ENCODE measurements around the gene ACSBG1. TPM values are rescaled to one million over a fixed set of nuclear protein-coding genes. Genes with fewer than 3 reads are reported as not detected.
"Not testable (repeated sequence)": the region's sequence is repeated elsewhere in the genome, so short reads cannot be mapped to it uniquely, and the experiment has no call there.

The ACSBG1 gene
- total RNA-seq, 2 donors from 2014 or later, result 0.31 TPM; not detected in 1

- no peaks in the 10 kb centered on the region for H3K9me3 Mint-ChIP-seq
- peaks cover 11 to 16% of the 10 kb centered on the region in 2 donors for H3K4me1 Mint-ChIP-seq (ENCODE audit: low read depth in 2 of 2)
- DNase-seq (ENCODE audit: low spot score), result no peak
- peak overlapping the region; percentile 46 for H3K4me3 Mint-ChIP-seq
- H3K27me3 Mint-ChIP-seq, result peaks cover 0 to 5% of the 10 kb centered on the region in 2 donors
- H3K36me3 Mint-ChIP-seq, result no peaks in the 10 kb centered on the region
- H3K27ac Mint-ChIP-seq, result peak overlapping the region; percentile 25 to 40
- no peak for ATAC-seq
Measured at GRCh38 chr15:78263351-78263781, 29.0 kb upstream of the ACSBG1 start.

GRCh38 chr15:78261062-78261461 lies 26.7 kb upstream of the ACSBG1 start:
- H3K27me3 Mint-ChIP-seq, result peaks cover 0 to 5% of the 10 kb centered on the region in 2 donors
- H3K27ac Mint-ChIP-seq, result no peak overlapping the region
- no peaks in the 10 kb centered on the region for H3K36me3 Mint-ChIP-seq
- no peaks in the 10 kb centered on the region for H3K9me3 Mint-ChIP-seq
- ATAC-seq (no peak), DNase-seq (ENCODE audit: low spot score) (no peak)
- no peak overlapping the region for H3K4me3 Mint-ChIP-seq
- H3K4me1 Mint-ChIP-seq (ENCODE audit: low read depth in 2 of 2), result peaks cover 8 to 9% of the 10 kb centered on the region in 2 donors

GRCh38 chr15:78260489-78260888 lies 26.1 kb upstream of the ACSBG1 start:
- no peak for ATAC-seq
- Mint-ChIP-seq H3K27me3 (peaks cover 0 to 5% of the 10 kb centered on the region in 2 donors), H3K4me1 (ENCODE audit: low read depth in 2 of 2) (peaks cover 3 to 4% of the 10 kb centered on the region in 2 donors), H3K4me3 (no peak overlapping the region), H3K27ac (peak overlapping the region in 1 of 2 donors; percentile 34), H3K36me3 (no peaks in the 10 kb centered on the region), H3K9me3 (no peaks in the 10 kb centered on the region)
- DNase-seq (ENCODE audit: low spot score), result no peak

GRCh38 chr15:78259232-78259631 lies 24.9 kb upstream of the ACSBG1 start:
- no peak overlapping the region for H3K4me3 Mint-ChIP-seq
- H3K27ac Mint-ChIP-seq, result no peak overlapping the region
- no peak for DNase-seq (ENCODE audit: low spot score)
- no peaks in the 10 kb centered on the region for H3K4me1 Mint-ChIP-seq (ENCODE audit: low read depth in 2 of 2)
- H3K27me3 Mint-ChIP-seq, result peaks cover 0 to 5% of the 10 kb centered on the region in 2 donors
- ATAC-seq, result no peak
- H3K9me3 Mint-ChIP-seq, result no peaks in the 10 kb centered on the region
- H3K36me3 Mint-ChIP-seq, result no peaks in the 10 kb centered on the region

GRCh38 chr15:78257681-78258080 lies 23.3 kb upstream of the ACSBG1 start:
- no peaks in the 10 kb centered on the region for H3K9me3 Mint-ChIP-seq
- H3K4me1 Mint-ChIP-seq (ENCODE audit: low read depth in 2 of 2), result no peaks in the 10 kb centered on the region
- no peak overlapping the region for H3K4me3 Mint-ChIP-seq
- ATAC-seq, result no peak
- no peak for DNase-seq (ENCODE audit: low spot score)
- H3K27me3 Mint-ChIP-seq, result peaks cover 0 to 5% of the 10 kb centered on the region in 2 donors
- no peak overlapping the region for H3K27ac Mint-ChIP-seq
- no peaks in the 10 kb centered on the region for H3K36me3 Mint-ChIP-seq

- no peaks in the 10 kb centered on the region for H3K4me1 Mint-ChIP-seq (ENCODE audit: low read depth in 2 of 2)
- H3K36me3 Mint-ChIP-seq, result no peaks in the 10 kb centered on the region
- ATAC-seq (no peak), DNase-seq (ENCODE audit: low spot score) (no peak)
- no peak overlapping the region for H3K27ac Mint-ChIP-seq
- H3K27me3 Mint-ChIP-seq, result peaks cover 0 to 9% of the 10 kb centered on the region in 2 donors
- H3K9me3 Mint-ChIP-seq, result no peaks in the 10 kb centered on the region
- no peak overlapping the region for H3K4me3 Mint-ChIP-seq
Measured at GRCh38 chr15:78256044-78256437, 21.7 kb upstream of the ACSBG1 start.

GRCh38 chr15:78255421-78256043 lies 21.2 kb upstream of the ACSBG1 start:
- Mint-ChIP-seq H3K9me3 (no peaks in the 10 kb centered on the region), H3K27ac (no peak overlapping the region), H3K36me3 (no peaks in the 10 kb centered on the region), H3K4me3 (no peak overlapping the region), H3K4me1 (ENCODE audit: low read depth in 2 of 2) (no peaks in the 10 kb centered on the region), H3K27me3 (peaks cover 0 to 9% of the 10 kb centered on the region in 2 donors)
- ATAC-seq (no peak), DNase-seq (ENCODE audit: low spot score) (no peak)

GRCh38 chr15:78251136-78251535 lies 16.8 kb upstream of the ACSBG1 start:
- H3K4me1 Mint-ChIP-seq (ENCODE audit: low read depth in 2 of 2), result no peaks in the 10 kb centered on the region
- no peak overlapping the region for H3K27ac Mint-ChIP-seq
- H3K27me3 Mint-ChIP-seq, result peaks cover 0 to 6% of the 10 kb centered on the region in 2 donors
- no peak overlapping the region for H3K4me3 Mint-ChIP-seq
- DNase-seq (ENCODE audit: low spot score) (no peak), ATAC-seq (no peak)
- no peaks in the 10 kb centered on the region for H3K36me3 Mint-ChIP-seq
- H3K9me3 Mint-ChIP-seq, result no peaks in the 10 kb centered on the region

GRCh38 chr15:78249131-78249530 lies 14.8 kb upstream of the ACSBG1 start:
- H3K4me3 Mint-ChIP-seq, result no peak overlapping the region
- no peaks in the 10 kb centered on the region for H3K9me3 Mint-ChIP-seq
- no peak for DNase-seq (ENCODE audit: low spot score)
- H3K36me3 Mint-ChIP-seq, result no peaks in the 10 kb centered on the region
- H3K27me3 Mint-ChIP-seq, result peaks cover 0 to 6% of the 10 kb centered on the region in 2 donors
- H3K4me1 Mint-ChIP-seq (ENCODE audit: low read depth in 2 of 2), result no peaks in the 10 kb centered on the region
- ATAC-seq, result no peak
- no peak overlapping the region for H3K27ac Mint-ChIP-seq

- H3K27ac Mint-ChIP-seq, result no peak overlapping the region
- no peak for ATAC-seq
Measured at GRCh38 chr15:78247911-78248310, 13.5 kb upstream of the ACSBG1 start.

GRCh38 chr15:78245976-78246620 lies 11.7 kb upstream of the ACSBG1 start:
- ATAC-seq, H3K27ac Mint-ChIP-seq, H3K4me3 Mint-ChIP-seq: not testable (repeated sequence)

More at GRCh38 chr15:78247911-78248310, 13.5 kb upstream of the ACSBG1 start:
- DNase-seq (ENCODE audit: low spot score), result no peak
- H3K4me1 Mint-ChIP-seq (ENCODE audit: low read depth in 2 of 2), result no peaks in the 10 kb centered on the region
- H3K4me3 Mint-ChIP-seq, result no peak overlapping the region
- no peaks in the 10 kb centered on the region for H3K36me3 Mint-ChIP-seq
- H3K9me3 Mint-ChIP-seq, result no peaks in the 10 kb centered on the region
- peaks cover 0 to 6% of the 10 kb centered on the region in 2 donors for H3K27me3 Mint-ChIP-seq

GRCh38 chr15:78245392-78245791 lies 11.0 kb upstream of the ACSBG1 start:
- not testable (repeated sequence) for H3K4me3 Mint-ChIP-seq; H3K36me3 Mint-ChIP-seq; H3K27me3 Mint-ChIP-seq; H3K27ac Mint-ChIP-seq; H3K4me1 Mint-ChIP-seq (ENCODE audit: low read depth in 2 of 2); H3K9me3 Mint-ChIP-seq; DNase-seq (ENCODE audit: low spot score); ATAC-seq

More at GRCh38 chr15:78245976-78246620, 11.7 kb upstream of the ACSBG1 start:
- not testable (repeated sequence) for H3K36me3 Mint-ChIP-seq; H3K4me1 Mint-ChIP-seq (ENCODE audit: low read depth in 2 of 2); H3K27me3 Mint-ChIP-seq; DNase-seq (ENCODE audit: low spot score); H3K9me3 Mint-ChIP-seq

GRCh38 chr15:78244893-78245292 lies 10.5 kb upstream of the ACSBG1 start:
- H3K4me3 Mint-ChIP-seq, result no peak overlapping the region

GRCh38 chr15:78244101-78244500 lies 9.7 kb upstream of the ACSBG1 start:
- Mint-ChIP-seq H3K27ac (no peak overlapping the region), H3K4me1 (ENCODE audit: low read depth in 2 of 2) (no peaks in the 10 kb centered on the region)
- no peak for DNase-seq (ENCODE audit: low spot score)

More at GRCh38 chr15:78244893-78245292, 10.5 kb upstream of the ACSBG1 start:
- no peaks in the 10 kb centered on the region for H3K4me1 Mint-ChIP-seq (ENCODE audit: low read depth in 2 of 2)
- DNase-seq (ENCODE audit: low spot score) (no peak), ATAC-seq (no peak)
- H3K27me3 Mint-ChIP-seq, result peaks cover 0 to 5% of the 10 kb centered on the region in 2 donors
- H3K9me3 Mint-ChIP-seq, result no peaks in the 10 kb centered on the region
- no peak overlapping the region for H3K27ac Mint-ChIP-seq
- no peaks in the 10 kb centered on the region for H3K36me3 Mint-ChIP-seq

More at GRCh38 chr15:78244101-78244500, 9.7 kb upstream of the ACSBG1 start:
- ATAC-seq, result no peak
- no peaks in the 10 kb centered on the region for H3K36me3 Mint-ChIP-seq
- H3K4me3 Mint-ChIP-seq, result no peak overlapping the region
- H3K27me3 Mint-ChIP-seq, result peaks cover 0 to 5% of the 10 kb centered on the region in 2 donors
- H3K9me3 Mint-ChIP-seq, result no peaks in the 10 kb centered on the region
